ENCODE measurements around the gene S100PBP. TPM values are rescaled to one million over a fixed set of nuclear protein-coding genes. Genes with fewer than 3 reads are reported as not detected.

Gene S100PBP
- polyA plus RNA-seq, 2 of the 4 experiments (the other 2 are of a cell fraction): 16.1 to 41.9 TPM

- Histone ChIP-seq H3K9me3 (no peaks in the 10 kb centered on the region), H3K27ac (no peak overlapping the region), H3K4me2 (no peak overlapping the region), H3K4me1 (0 out of 3 replicates have a peak, but pooled peaks cover 3% of the 10 kb centered on the region), H3K4me3 (no peak overlapping the region)
- no peak for FAIRE-seq
- no peak for DNase-seq (ENCODE audit: low read depth in 1 of 2, low spot score in 1 of 2)
- 56% methylated on average over 2 of the region's 3 CpGs for WGBS (ENCODE audit: missing lambda C conversion rate)
- TF ChIP-seq CHD4 (IDR thresholded peaks at IDR 0.05; ENCODE audit: borderline replicate concordance): no peak
- no peak for TF ChIP-seq HEYL (CRISPR knock-in tag; IDR thresholded peaks at IDR 0.05)
- TF ChIP-seq MAX (IDR thresholded peaks at IDR 0.05): no peak
- TF ChIP-seq ATOH8 (CRISPR knock-in tag; IDR thresholded peaks at IDR 0.05; ENCODE audit: low read depth): no peak
- no peak for TF ChIP-seq BHLHE40 (IDR thresholded peaks at IDR 0.05; ENCODE audit: low read depth, low read length)
- no peak for TF ChIP-seq KDM5A (IDR thresholded peaks at IDR 0.05)
- TF ChIP-seq, protein P1, sequence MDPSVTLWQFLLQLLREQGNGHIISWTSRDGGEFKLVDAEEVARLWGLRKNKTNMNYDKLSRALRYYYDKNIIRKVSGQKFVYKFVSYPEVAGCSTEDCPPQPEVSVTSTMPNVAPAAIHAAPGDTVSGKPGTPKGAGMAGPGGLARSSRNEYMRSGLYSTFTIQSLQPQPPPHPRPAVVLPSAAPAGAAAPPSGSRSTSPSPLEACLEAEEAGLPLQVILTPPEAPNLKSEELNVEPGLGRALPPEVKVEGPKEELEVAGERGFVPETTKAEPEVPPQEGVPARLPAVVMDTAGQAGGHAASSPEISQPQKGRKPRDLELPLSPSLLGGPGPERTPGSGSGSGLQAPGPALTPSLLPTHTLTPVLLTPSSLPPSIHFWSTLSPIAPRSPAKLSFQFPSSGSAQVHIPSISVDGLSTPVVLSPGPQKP (IDR thresholded peaks at IDR 0.05; ENCODE audit: low read depth, low read length): no peak
- TF ChIP-seq RFX5 (IDR thresholded peaks at IDR 0.05): no peak
- TF ChIP-seq SMC3 (IDR thresholded peaks at IDR 0.05): no peak
- TF ChIP-seq NFE2L2 (conservative IDR thresholded peaks at IDR 0.05; ENCODE audit: low read length): no peak
- TF ChIP-seq EHMT2 (IDR thresholded peaks at IDR 0.05; ENCODE audit: low read depth): no peak
- TF ChIP-seq CEBPB (IDR thresholded peaks at IDR 0.05): no peak
- TF ChIP-seq MYC (IDR thresholded peaks at IDR 0.05; ENCODE audit: borderline replicate concordance, low read length): no peak
- no peak for TF ChIP-seq RNF2 (IDR thresholded peaks at IDR 0.05; ENCODE audit: borderline replicate concordance, low read depth)
- TF ChIP-seq, protein P2, sequence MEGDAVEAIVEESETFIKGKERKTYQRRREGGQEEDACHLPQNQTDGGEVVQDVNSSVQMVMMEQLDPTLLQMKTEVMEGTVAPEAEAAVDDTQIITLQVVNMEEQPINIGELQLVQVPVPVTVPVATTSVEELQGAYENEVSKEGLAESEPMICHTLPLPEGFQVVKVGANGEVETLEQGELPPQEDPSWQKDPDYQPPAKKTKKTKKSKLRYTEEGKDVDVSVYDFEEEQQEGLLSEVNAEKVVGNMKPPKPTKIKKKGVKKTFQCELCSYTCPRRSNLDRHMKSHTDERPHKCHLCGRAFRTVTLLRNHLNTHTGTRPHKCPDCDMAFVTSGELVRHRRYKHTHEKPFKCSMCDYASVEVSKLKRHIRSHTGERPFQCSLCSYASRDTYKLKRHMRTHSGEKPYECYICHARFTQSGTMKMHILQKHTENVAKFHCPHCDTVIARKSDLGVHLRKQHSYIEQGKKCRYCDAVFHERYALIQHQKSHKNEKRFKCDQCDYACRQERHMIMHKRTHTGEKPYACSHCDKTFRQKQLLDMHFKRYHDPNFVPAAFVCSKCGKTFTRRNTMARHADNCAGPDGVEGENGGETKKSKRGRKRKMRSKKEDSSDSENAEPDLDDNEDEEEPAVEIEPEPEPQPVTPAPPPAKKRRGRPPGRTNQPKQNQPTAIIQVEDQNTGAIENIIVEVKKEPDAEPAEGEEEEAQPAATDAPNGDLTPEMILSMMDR (IDR thresholded peaks at IDR 0.05): no peak
- TF ChIP-seq BCL3 (IDR thresholded peaks at IDR 0.05): no peak
- ChIA-PET CTCF (interaction anchor here (0.9 to 3.8 kb wide), 10 partner anchors 13 to 165 kb away, joined by 3 to 15 read pairs (median 6); no protein-coding TSS in a partner anchor), POLR2A (no interaction called here)
- ATAC-seq: no peak
These were observed 74.2 kb downstream of the S100PBP start for GRCh38 chr1:32891630-32892029.

- FAIRE-seq (no peak), DNase-seq (ENCODE audit: low read depth in 1 of 2, low spot score in 1 of 2) (peak; percentile 44 to 51), ATAC-seq (peak; percentile 63 to 85)
- ChIA-PET POLR2A (no interaction called here), CTCF (interaction anchor here (0.5 to 3.8 kb wide), 31 partner anchors 10 to 409 kb away, joined by 3 to 15 read pairs (median 4); partner anchors contain the start of genes RNF19B and TMEM54)
- H3K4me3 ChIP-seq: peak overlapping the region; percentile 55
- peak overlapping the region; percentile 72 to 88 for H3K27ac ChIP-seq
- TF ChIP-seq, protein P2 (IDR thresholded peaks at IDR 0.05): peak; percentile 75
- TF ChIP-seq JUN (IDR thresholded peaks at IDR 0.05): 0 out of 5 replicates have a peak, but pooled peaks of 1 of the 2 experiments have one; percentile 19
- TF ChIP-seq HOXB13 (CRISPR knock-in tag; IDR thresholded peaks at IDR 0.05; ENCODE audit: low read depth): no peak
- H3K4me1 ChIP-seq: 0 out of 3 replicates have a peak, but pooled peaks cover 3% of the 10 kb centered on the region
- peak overlapping the region; percentile 99 for H3K4me2 ChIP-seq
- no peaks in the 10 kb centered on the region for H3K9me3 ChIP-seq
- WGBS (ENCODE audit: missing lambda C conversion rate): 86% methylated on average over 20 of the region's 49 CpGs
These were observed 75.1 kb downstream of the S100PBP start for GRCh38 chr1:32892368-32893197.

Measured in A549 (cell line).